Dedifferentiated amniotic fluid mesenchymal stem cell (primary cell): ENCODE results near the gene CBFB.
"Not testable (repeated sequence)": the region's sequence is repeated elsewhere in the genome, so short reads cannot be mapped to it uniquely, and the experiment has no call there.

Experiments
- DNase-seq: peaks from one replicate; pipeline ENCODE4 v3.0.0-alpha.2; 2016; ENCODE audit errors: extremely low spot score

The CBFB gene

GRCh38 chr16:67041520-67041919 is 12.6 kb downstream of the CBFB start:
- not testable (repeated sequence) for DNase-seq

DNA sequence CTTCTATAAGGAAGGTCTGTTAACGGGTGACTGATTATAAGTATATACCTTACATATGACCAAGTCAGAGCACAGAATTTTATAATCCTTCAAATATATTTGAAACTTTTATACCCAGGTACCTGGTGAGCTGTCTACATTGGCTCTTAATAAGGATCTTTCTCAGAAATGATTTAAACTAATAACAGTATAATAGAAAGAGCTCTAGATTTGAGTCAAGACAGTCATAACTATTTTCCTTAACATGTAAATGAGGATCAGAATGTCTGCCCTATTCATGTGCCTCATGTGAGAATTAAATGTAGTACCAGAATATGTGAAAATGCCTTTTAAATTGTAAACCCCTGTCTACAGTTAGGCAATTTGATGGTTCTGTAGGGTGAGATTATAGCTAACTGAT is 14.5 kb downstream of the CBFB start:
- DNase-seq: no peak

DNA sequence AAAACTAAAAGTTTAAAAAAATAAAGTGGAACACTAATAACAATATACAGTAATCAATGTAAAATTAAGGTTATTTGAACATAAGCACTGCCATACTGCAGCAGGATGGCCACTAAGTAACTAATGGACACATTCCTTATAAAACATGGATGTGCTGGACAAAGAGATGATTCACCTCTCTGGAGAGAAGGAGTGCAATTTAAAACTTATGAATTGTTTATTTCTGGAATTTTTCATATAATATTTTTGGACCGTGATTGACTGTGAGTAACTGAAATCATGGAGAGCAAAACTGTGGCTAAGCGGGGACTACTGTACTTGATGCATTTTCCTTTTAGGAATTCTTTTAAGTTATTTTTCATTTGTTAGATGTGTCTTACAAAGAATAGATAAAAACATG is 21.8 kb downstream of the CBFB start:
- no peak for DNase-seq

- DNase-seq: no peak
Measured at GRCh38 chr16:67052399-67052798, 23.4 kb downstream of the CBFB start.

DNA sequence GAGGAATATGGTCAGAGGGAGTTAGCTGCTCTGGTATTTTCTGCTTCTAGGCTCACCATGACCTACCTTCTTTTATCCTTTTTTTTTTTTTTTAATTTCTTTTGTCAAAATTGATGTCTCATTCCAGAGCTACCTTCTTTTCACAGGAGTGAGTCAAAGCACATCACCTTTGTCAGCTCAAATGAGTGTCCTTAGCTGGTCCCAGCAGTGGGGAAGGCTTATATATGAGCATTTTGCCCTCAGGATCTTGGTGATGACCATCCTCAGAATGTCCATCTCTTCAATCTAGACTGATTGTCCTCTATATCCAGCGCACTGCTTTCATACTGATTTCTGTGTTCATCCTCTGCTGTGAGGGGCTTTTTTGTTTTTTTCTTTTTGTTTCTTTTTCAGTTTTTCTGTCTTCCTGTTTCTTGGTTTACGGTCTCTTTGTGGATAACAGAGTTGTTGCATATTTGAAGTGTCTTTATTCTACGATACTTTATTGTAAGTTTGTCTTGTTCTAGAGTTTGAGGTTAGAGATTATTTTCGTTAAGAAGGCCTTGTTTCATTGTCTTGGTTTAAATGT is 24.9 kb downstream of the CBFB start:
- no peak for DNase-seq

GRCh38 chr16:67054901-67055300 is 26.0 kb downstream of the CBFB start:
- DNase-seq: no peak

GRCh38 chr16:67055712-67056487 is 27.0 kb downstream of the CBFB start:
- DNase-seq: peak; percentile 86

DNA sequence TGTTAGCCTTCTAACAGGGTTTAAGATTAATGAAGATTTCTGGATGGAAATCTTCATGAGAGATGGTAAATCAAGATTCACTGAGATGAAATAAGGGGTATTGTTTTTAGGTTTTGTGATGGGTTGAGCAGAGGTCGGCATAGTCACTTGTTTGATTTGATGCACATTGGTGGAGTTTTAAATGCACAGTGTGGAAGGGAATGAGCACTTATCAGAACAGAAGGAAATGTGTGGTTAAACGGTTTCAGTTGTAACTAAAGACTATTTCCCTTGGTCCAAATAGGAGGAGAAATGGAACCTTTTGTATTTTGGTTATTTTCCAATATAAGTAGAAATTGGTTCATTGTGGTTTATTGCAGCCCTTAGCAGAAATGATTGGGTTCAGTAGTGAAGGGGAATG is 34.1 kb downstream of the CBFB start:
- DNase-seq: no peak

DNA sequence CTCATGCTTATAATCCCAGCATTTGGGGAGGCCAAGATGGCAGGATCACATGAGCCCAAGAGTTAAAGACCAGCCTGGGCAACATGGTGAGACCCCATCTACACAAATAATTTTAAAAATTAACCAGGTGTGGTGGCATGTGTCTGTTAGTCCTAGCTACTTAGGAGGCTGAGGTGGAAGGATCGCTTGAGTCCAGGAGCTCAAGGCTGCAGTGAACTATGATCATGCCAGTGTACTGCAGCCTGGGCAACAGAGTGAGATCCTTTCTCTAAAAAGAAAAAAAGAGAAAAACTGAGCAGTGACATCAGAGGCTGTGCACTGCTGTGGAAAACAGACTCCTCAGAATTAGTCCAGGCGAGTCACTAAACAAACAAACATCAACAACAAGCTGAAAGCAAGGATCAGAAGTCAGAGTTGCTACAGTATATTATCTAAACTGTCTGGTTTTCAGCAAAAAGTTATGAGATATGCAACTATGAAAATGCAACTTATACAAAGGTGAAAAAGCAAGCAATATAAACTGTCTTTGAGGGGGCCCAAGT is 39.3 kb downstream of the CBFB start:
- DNase-seq: no peak

DNA sequence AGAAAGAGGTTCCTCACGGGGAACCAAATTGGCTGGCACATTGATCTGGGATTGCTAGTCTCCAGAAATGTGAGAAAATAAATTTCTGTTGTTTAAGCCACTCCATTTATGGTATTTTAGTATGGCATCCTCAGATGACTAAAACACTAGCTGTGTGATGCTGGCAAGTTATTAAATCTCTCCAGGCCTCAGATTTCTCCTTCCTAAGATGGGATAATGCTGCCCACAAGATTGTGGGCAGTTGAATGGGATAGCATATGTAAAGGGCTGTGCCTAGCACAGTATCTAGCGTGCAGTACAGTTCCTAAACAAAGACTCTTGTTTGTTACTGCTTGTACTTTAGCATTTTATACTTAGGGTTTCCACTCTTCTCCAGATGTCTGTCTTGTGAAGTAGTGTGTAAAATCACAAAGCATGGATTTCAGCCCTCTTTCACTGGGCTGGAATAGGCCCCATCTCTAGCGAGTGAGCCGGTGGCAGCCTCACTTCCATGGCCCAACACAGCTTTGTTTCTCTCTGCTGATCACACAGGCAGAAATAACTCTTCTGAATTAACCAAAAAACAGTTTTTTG is 42.6 kb downstream of the CBFB start:
- no peak for DNase-seq

DNA sequence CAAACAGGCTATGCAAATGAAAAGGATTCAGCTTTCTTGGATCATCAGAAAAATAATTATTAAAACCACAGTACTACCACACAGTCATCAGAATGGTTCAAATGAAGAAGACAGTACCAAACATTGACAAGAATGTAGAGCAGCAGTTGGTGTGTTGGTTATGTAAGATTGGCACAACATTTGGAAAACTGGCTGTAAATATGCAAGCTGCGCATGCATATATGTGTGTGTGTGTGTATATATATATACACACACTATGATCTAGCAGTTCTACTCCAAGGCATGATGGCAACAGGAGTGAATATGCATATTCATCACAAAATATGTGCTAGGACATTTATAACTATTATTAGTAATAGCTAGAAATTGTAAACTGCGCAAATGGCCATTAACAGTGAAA is 46.4 kb downstream of the CBFB start:
- DNase-seq: no peak

DNA sequence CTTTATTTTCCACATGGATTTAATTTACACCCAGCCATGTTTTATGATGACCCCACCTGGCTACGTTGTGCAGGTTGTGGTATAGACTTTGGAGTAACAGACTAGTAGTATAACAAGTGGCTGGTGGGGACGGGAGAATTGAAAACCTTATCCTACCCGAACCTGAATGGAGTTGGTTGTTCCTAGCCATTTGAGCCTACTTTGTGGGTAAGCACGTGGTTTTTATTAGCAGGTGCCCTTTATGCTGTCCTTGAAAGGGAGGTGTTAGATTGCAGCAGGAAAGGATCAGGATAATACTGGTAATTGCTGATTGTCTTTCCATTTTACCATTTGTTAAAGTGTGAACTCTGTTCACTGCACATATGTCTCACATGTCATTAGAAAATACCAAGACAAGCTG is 48.9 kb downstream of the CBFB start:
- no peak for DNase-seq

GRCh38 chr16:67082100-67082499 is 53.2 kb downstream of the CBFB start:
- no peak for DNase-seq

- DNase-seq: no peak
Measured at GRCh38 chr16:67082891-67083290, 53.9 kb downstream of the CBFB start.

GRCh38 chr16:67084345-67085028 is 55.5 kb downstream of the CBFB start:
- DNase-seq: peak; percentile 35

DNA sequence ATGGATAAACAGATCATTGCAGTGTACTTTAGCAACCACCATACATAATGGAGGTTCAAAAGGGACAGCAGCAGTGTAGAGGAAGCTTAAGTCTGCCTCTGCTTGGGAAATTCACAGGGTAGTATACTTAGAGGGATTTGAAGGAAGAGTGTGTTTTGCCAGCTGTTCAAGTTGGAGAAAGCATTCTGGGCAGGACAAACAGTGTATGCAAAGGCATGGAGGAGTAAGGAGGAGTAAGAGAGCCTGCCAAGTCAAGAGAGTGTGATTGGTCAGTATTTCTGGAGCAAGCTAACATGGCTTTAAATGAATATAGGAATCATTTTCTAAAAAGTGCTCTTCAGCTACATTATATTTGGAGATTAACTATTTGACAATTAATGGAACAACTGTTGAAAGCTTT is 57.9 kb downstream of the CBFB start:
- no peak for DNase-seq

- no peak for DNase-seq
Measured at GRCh38 chr16:67087291-67087690, 58.3 kb downstream of the CBFB start.

GRCh38 chr16:67087803-67088202 is 58.9 kb downstream of the CBFB start:
- DNase-seq: no peak

- no peak for DNase-seq
Measured at GRCh38 chr16:67088551-67088950, 59.6 kb downstream of the CBFB start.

GRCh38 chr16:67089101-67089500 is 60.2 kb downstream of the CBFB start:
- DNase-seq: no peak

GRCh38 chr16:67091906-67092566 is 63.1 kb downstream of the CBFB start:
- peak; percentile 61 for DNase-seq
